NCI-H128 (cell line): ENCODE measurements around the gene BIK.

ENCODE experiments used
- DNase-seq: peaks from one replicate; lab custom pipeline; 2025; ENCODE audit not compliant: unreplicated experiment; lab: John Stamatoyannopoulos, UW

Gene BIK

DNA sequence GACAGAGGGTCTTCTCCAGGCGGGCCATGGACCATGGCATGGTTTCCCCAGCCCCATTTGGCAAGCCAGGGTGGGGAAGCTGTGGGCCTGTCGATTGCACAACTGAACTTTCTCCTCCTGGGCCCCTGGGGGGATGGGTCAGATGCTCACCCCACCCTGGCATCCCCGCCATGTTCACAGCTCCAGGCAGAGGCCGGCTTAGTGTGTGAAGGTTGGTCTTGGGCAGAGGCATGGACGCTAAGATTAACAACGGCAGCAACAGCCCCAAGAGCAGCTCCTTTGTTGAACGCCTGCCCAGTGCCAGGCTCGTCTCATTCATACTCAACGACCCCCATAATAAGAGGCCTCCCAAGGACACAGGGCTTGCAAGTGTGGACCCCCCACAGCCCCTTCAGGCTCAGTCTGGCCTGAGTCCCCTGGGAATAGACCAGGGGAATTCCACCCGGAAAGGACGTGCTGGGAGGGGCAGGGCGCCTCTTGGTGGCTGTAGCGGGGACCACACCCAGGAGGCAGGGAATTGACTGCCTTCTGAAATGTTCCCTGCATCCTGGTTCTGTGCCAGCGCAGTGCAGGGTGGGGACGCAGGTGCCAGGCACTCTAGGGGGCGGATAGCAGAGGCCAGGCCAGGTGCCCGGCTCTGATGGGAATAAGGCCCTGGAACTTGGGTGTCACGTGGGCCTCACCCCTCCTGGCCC lies 49.1 kb downstream of the BIK start:
- DNase-seq, result no peak

DNA sequence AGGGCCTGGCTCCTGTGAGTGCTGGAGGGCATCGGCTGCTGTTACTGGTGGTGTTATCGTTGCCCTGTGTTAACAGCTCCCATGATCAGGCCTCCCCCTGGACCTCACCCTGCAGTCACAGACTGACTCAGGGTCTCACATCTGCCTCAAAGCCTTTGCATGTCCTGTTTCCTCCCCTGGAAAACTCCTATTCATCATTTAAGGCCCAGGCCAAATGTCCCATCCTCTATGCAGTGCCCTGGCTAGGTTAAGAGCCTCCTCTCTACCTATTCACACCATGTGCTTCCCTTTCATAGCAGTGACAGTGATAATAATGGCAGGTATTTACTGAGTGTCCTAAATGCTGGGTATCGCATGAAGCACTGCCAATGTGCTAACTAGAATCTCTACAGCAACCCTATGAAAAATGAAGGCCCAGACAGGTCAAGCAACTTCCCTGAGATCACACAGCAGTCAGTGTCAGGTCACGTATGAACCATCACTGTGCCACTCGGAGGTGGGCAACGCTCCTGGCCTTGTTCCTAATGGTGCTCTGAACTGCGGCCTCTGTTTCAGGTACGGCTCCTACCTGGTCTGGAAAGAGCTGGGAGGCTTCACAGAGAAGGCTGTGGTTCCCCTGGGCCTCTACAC lies 50.1 kb downstream of the BIK start:
- no peak for DNase-seq

DNA sequence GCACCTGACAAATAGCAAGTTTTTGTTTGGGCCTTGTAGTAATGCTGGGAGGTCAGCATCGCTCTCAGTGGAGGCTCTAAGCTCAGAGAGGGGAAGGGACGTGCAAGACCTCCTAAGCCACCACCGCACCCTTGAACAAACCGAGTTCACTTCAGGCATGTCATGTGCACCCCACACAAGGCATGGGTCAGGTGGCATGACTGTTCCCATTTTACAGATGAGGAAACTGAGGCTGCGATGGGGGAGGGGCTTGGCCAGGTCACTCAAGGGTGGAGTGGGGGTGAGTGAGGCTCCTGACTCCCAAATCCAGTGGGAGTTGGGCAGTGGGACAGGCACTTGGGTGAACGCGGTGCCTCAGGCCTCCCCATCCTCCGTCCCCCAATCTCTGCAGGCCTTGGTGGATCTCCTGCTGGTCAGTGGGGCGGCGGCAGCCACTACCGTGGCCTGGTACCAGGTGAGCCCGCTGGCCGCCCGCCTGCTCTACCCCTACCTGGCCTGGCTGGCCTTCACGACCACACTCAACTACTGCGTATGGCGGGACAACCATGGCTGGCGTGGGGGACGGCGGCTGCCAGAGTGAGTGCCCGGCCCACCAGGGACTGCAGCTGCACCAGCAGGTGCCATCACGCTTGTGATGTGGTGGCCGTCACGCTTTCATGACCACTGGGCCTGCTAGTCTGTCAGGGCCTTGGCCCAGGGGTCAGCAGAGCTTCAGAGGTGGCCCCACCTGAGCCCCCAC lies 52.0 kb downstream of the BIK start:
- DNase-seq, result no peak

DNA sequence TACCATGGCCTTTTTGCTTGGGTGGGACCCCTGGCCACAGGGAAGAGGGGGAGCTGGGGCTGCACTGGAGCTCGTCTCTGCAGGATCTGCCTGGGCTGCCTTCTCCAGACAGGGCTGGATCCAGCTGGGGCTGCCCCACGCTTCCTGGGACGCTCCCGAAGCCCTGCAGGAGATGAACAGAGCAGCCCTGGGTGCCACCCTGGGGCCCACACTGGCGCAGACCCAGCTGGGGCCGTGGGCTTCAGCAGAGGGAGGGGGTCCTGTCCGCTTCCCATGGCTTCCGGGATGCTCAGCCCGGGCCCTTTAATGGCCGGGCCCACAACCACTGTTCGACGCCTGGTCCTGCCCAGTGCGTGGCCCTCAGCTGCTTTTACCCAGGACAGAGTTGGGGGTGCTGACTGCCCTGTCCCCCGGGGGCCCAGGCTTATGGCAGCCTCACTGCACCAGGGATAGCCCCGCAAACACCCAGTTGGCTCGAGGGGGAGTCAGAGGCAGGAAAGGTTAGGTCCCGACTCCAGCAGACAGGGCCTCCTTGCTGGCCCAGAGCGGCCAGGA lies 52.8 kb downstream of the BIK start:
- no peak for DNase-seq

DNA sequence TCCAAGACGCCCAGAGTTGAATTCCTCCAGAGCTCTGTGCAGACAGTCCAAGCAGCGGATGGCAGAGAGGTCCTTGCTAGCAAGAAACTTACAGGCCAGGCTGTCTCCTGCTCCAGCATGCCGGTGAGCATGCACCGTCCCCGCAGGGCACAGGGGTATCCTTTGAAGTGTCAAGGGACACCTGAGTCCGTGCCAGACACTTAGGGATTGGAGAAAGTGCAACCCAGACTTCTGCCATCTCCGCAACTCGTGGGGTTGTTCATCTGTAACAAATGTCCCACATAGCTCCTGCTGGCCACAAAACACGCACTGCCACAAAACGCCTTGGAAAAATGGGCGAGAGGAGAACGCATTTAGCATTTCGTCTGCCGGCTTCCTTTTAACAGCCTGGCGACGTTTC lies 54.1 kb downstream of the BIK start:
- no peak for DNase-seq

DNA sequence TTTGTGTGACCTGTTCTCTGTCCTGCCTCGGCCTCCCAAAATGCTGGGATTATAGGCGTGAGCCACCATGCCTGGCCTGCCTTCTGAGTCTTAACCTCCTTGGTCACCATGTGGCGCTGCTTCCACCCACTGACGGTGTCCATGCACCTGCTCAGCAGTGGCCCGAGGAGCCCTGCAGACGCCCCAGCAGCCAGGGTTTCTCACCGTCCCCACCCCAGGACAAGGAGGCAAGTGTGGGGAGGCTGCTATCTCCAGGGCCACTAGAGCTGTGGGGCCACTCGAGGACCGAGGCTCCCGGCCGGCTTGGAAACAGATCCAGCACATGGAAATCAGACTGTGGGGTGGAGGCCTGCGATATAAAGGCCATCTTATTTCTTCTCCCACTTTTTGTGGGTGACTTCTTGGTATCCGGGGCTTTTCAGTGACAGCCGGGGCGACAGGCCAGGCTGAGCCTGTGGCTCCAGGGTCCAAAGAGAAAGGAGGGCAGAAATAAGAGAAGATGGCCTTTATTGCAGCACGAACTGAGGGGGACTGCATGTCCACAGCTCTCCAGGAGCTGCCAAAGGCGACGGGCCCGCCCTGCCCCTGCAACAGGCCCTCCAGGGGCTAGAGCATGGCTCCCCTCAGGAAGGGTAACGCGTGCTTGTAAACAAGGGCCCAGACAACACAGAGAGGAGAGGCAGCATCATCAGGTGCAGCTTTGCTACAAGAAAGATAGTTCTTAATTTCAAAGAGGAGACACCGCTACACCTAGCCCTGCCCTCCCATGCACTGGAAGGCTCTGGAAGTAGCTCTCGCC lies 55.8 kb downstream of the BIK start:
- no peak for DNase-seq

DNA sequence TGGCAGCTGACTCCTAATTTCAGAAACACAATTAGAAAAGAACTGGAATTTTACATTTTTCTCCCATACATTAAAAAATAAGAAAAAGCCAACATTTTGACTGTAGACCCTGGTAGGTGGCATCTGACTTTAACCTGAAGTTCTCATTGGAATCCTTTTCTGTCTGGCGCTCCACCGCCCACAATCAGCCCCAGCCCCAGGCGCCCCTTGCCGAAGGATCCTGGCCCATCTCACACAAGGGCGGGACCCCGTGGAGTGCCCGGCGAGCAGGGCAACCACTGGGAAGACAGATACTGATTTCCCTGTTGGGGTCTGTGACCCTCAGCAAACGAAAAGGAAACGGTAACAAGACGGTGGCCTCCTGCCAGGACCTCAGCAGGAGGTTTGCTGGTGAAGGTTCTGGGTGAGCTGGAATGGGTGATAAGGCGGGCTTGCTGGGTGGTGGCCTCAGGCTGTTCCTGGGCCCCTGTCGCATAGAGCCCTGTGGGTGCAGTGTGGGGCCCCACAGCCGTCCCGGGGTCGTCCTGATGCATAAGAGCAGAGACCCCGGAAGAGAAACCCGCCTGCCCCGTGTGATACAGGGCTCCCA lies 56.5 kb downstream of the BIK start:
- DNase-seq, result no peak

DNA sequence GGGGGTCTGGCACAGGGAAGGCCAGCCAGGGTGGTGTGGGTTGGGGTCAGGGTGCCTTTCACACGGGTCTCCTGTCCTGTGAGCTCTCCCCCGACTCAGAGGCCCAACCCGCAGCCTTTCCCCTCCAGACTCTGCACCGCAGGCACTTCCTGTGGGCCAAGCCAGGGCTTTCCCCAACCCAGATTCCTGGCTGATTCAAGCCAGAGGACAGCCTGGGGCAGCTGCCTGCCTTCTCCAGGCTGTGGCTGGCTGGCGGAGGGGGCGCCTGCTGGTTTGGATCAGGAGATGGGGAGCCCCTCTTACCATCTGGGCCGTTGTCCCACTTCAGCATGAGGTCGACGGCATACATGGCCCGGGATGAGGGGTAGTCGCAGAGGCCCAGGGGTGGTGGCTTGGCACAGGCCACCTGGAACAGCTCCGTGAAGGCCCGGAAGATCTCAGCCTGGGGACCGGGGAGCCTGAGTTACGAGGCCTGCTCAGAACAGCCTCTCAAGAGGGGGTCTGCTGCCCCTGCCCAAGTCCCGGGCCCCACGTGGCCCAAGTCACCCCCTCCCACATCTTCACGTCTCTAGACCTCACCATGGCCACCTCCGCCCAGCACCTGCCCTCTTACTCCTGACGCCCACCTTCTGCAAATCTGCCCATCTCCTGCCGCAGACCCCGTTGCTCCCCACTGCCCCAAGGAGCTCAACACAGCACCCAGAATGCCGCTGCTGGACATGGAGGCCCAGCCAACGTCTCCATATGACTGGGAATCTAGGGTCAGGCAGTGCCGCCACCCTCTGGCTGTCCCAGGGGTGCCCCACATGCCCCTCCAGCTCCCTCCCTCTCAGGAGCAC lies 58.1 kb downstream of the BIK start:
- no peak for DNase-seq

DNA sequence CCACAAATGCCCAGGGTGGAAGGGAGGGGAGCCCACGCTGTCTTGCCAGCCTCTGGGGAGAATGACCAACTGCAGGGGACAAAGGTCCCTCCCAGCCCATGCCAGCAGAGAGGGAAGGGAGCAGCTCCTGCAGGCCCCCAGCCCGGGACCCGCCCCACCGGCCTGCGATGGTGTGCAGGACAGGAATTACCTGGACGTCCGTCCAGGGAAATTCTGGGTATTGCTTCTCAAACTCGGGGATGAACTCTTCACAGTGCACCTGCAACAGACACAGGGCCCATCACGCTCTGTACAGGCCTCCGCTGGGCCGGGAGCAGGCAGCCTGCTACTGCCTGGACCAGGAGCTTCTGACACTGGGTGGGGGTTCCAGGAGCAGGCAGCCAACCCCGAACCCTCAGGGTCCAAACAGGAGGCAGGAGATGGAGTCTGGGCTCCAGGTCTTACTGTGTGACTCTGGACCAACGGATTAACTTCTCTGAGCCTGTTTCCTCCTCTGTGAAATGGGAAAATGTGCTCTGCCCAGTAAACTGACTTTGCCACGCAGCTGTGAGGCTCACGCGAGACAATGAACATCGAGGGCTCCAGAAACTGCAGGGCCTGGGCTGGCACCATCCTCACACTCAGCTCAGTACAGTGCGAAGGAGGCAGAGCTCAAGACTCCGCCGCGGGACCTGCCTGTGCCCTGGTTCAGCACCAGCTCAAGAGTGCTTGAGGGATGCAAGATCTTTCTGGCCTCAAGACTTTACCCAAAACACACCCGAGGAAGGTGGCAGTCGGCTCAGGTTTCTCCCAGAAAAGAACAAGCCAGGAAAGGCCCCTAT lies 59.0 kb downstream of the BIK start:
- no peak for DNase-seq

DNA sequence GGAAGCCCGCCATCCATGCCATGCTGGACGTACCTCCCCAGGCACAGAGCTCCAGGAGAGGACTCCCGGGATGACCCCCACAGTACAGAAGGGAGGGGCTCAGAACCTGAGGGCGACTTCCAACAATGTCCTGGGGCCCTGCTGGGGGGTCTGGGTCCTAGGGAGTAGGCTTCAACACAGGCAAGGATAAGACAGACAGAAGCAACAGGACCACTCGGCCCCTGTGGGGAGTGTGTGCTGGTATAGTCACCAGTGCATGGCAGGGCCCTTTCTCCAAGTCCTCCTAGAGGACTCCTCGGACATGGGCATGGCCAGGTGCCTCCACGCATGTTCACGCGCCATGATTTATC lies 59.6 kb downstream of the BIK start:
- DNase-seq, result no peak

DNA sequence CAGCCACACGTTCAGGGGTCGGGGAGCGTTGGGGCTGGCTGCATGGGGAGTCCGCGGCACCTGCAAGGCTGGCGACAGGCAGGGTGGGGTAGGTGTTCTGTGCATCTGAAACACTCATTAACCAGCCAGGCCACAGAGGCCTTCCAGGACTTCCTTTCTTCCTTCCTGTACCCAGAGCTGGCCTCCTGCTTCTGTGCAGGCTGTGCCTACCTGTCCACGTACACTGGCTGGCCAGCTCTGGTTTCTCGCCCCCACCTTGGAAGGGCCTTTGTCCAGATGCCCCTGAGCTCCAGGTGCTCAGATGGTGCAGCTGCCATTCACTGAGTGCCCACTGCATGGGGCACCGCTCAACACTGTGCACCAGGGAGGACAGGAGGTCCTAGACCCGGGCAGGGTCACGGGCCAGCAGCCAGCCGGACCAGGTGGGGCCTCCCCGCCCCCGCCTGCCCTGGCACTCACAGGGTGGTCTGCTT lies 60.5 kb downstream of the BIK start:
- DNase-seq, result no peak

DNA sequence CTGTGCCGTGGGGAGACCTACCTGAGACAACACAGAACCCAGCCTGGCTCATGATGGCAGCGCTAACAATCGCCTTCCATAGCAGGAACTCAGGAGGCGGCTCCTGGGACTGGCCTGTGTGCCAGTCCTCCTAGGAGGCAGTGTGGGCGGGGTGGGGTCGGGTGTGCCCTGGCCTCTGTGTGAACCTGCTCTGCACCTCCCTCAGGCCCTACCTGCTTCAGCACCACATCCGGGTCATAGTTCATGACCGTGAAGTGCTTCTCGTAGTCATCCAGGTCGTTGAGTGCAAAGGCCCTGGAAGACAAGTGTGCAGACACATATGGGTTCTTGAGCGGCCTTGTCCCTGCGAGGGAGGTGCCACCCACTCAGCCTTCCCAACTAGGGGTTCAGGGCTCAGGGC lies 61.1 kb downstream of the BIK start:
- DNase-seq, result no peak

DNA sequence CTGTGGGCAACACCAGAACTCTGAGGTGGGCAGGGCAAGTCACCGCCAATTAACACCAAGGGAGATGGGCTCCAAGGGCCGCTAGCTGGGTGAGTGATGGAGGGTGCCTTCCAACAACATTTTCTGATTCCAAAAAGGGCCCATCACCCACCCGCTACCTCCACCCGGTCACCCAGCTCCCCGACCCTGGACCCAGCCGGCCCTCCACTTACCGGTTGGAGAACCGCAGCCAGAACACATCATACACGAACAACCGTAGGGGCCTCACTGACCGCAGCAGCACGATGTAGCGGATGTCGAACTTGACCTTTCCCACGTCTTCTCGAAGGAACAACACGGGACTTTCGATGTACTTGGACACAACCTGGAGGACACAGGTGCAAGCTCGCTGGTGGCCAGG lies 61.6 kb downstream of the BIK start:
- no peak for DNase-seq

DNA sequence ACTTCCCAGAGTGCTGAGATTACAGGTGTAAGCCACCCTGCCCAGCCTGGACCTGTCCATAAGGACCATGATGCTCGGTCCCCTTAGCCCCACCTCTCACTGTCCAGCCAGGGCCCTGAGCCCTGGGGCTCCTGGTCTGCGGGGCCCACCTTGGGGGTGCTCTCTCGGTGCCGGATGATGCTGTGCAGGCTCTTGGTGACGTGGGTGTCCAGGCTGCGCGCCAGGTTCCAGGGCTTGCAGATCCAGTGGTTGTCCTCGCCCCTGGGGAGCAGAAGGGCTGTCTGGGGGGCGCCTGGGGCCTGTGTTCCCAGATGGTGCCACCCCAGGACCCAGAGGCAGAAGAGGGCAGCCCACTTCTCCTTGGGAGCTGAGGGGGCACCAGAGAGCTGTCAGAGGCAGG lies 63.0 kb downstream of the BIK start:
- no peak for DNase-seq

DNA sequence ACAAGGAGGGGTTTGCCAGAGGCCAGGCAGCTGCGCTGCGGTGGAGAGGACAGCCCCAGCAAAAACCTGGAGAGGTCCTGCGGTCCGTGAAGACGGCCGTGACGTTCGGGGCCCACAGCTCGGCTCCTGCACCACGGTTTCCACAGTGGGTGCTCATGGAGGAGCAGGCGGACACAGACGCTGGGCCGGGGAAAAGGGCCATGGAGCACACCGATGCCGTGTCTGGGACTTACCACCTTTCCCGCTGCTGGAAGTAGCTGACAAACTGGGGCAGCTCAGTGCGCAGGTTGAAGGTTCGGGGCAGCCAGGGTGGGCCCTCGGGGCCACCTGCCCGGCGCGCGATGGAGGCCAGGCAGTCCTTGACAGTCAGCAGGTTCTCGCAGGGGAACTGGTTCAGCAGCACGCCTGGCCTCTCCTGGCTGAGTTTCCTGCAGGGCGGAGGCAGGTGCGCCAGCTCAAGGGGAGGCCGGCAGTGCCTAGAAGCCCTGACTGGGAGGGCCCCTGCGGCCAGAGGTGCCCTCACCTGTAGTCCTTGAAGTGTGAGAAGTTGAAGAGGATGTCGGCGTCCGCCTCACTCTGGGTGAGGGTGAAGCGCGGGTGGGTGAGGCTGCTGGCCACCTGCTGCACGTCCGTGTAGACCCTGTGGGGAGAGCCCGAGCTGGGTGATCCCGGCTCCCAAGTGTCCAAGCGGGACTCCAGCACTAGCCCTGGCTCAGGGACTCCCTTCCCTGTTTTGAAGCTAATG lies 63.6 kb downstream of the BIK start:
- DNase-seq, result no peak

DNA sequence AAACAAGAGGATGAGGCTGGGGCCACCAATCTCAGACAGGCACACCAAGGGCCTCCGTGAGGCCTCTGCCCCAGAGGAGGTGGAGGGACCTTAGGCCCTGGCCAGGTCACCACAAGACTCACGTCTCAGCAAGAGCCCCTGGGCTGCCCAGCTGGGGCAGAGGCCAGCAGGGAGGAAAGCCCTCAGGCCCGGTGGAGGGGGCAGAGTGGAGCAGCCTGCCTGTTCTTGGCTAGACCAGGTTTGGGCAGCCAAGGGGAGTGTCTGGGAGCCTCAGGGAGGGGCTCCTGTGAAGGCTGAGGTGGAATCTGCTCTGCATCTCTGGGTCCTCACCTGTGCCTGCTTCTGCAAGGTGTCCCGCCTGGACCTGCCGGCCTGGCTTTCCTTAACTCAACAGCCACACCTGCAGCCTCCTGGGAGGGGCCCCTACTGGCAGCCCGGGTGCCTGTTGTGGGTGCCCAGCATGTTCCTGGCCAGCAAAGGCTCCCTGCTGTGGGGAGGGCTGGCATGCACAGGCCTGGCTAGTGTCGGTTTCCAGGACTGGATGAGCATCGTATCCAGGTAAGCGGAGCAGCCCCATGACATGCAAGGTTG lies 64.5 kb downstream of the BIK start:
- no peak for DNase-seq

DNA sequence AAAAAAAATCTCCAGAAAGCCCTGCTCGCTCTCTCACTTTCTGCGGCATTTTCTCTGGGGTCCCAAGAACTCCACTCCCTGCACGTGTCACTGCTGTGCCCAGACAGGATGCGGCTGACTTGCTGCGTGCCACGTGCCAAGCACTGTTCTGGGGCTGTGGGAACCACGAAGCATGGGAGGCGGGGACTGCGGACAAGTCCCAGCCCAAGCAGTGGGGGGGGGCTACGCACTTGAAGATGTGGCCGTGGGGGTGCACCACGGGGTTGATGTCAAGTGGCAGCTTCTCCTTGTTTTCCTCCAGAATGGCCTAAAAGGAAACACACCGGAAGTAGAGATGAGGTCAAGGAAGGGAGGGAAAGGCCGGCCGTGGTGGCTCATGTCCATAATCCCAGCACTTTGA lies 65.5 kb downstream of the BIK start:
- DNase-seq, result no peak

DNA sequence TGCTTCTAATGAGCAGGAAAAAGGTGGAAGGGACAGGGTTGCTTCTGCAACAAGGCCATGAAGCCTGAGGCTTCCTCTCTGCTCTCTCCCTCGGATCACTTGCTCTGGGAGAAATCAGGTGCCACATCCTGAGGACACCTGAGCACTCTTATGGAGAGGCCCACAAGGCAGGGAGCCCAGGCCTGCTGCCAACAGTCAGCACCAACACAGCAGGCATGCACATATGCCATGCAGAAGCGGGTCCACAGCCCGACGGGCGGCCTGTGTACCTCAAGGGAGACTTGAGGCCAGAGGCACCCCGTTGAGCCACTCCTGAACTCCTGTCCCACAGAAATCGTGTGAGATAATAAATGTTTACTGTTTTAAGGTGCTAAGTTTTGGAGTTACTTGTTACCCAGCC lies 66.9 kb downstream of the BIK start:
- DNase-seq, result no peak
